ENCODE measurements around the gene GDF11. TPM values are rescaled to one million over a fixed set of nuclear protein-coding genes. Genes with fewer than 3 reads are reported as not detected.

The GDF11 gene
- total RNA-seq, 1 experiment from 2014 or later = 5.3 TPM

- Histone ChIP-seq H3K4me3 (replicated peaks in 1 of 2; ENCODE audit: low read depth in 1 of 2, low read length in 2 of 2) (no peak overlapping the region), H3K79me2 (ENCODE audit: insufficient read depth, low read length) (no peaks in the 10 kb centered on the region), H3K4me2 (ENCODE audit: low read length) (no peak overlapping the region), H3K36me3 (ENCODE audit: control insufficient read depth in 1 of 2, insufficient read depth in 2 of 2, low read length in 2 of 2) (no peaks in the 10 kb centered on the region), H2AFZ (ENCODE audit: low read depth, low read length, poor library complexity, severe bottlenecking) (no peak overlapping the region), H3K27me3 (ENCODE audit: insufficient read depth, low read length) (no peaks in the 10 kb centered on the region), H3K4me1 (ENCODE audit: control insufficient read depth in 1 of 2, insufficient read depth in 2 of 2, low read length in 2 of 2) (no peaks in the 10 kb centered on the region), H3K9me3 (ENCODE audit: control insufficient read depth in 1 of 2, insufficient read depth in 1 of 2, low read depth in 1 of 2, low read length in 2 of 2) (no peaks in the 10 kb centered on the region), H4K20me1 (ENCODE audit: insufficient read depth) (no peaks in the 10 kb centered on the region), H3K27ac (ENCODE audit: low read depth, low read length) (no peak overlapping the region), H3K9ac (ENCODE audit: low read length) (no peak overlapping the region), H3K9me2 (ENCODE audit: insufficient read depth) (no peaks in the 10 kb centered on the region)
- intact Hi-C loops (cut with micrococcal nuclease) = no loop called here
- ChIA-PET RAD21 (ENCODE audit: low non-redundant PET in 1 of 2, low total read pairs in 2 of 2, uncharacterized antibody in 2 of 2, unreplicated experiment in 2 of 2) (no interaction called here), CTCF (no interaction called here), POLR2A (no interaction called here)
- no TSS peak for BruUV-seq (replicated peaks)
- ATAC-seq (no peak), DNase-seq (ENCODE audit: low read depth, low spot score) (no peak)
- no peak for TF ChIP-seq ELF1 (IDR thresholded peaks at IDR 0.05; ENCODE audit: borderline replicate concordance, low read depth)
- TF ChIP-seq CEBPB (IDR thresholded peaks at IDR 0.05; ENCODE audit: low read depth) = no peak
- no peak for TF ChIP-seq EZH2 (IDR thresholded peaks at IDR 0.05)
- no peak for TF ChIP-seq CTCF (IDR thresholded peaks at IDR 0.05 in 2 of 3, conservative IDR thresholded peaks at IDR 0.05 in 1 of 3; ENCODE audit: borderline replicate concordance in 1 of 3, insufficient read depth in 1 of 3, low read depth in 2 of 3, low read length in 2 of 3)
These were observed 48.8 kb upstream of the GDF11 start for GRCh38 chr12:55694188-55694515.

- Histone ChIP-seq H3K27me3 (ENCODE audit: insufficient read depth, low read length) (no peaks in the 10 kb centered on the region), H3K4me1 (ENCODE audit: control insufficient read depth in 1 of 2, insufficient read depth in 2 of 2, low read length in 2 of 2) (no peaks in the 10 kb centered on the region), H3K79me2 (ENCODE audit: insufficient read depth, low read length) (no peaks in the 10 kb centered on the region), H3K4me2 (ENCODE audit: low read length) (no peak overlapping the region), H2AFZ (ENCODE audit: low read depth, low read length, poor library complexity, severe bottlenecking) (no peak overlapping the region), H3K9me2 (ENCODE audit: insufficient read depth) (no peaks in the 10 kb centered on the region), H4K20me1 (ENCODE audit: insufficient read depth) (no peaks in the 10 kb centered on the region), H3K9ac (ENCODE audit: low read length) (no peak overlapping the region), H3K4me3 (replicated peaks in 1 of 2; ENCODE audit: low read depth in 1 of 2, low read length in 2 of 2) (no peak overlapping the region), H3K9me3 (ENCODE audit: control insufficient read depth in 1 of 2, insufficient read depth in 1 of 2, low read depth in 1 of 2, low read length in 2 of 2) (no peaks in the 10 kb centered on the region), H3K36me3 (ENCODE audit: control insufficient read depth in 1 of 2, insufficient read depth in 2 of 2, low read length in 2 of 2) (no peaks in the 10 kb centered on the region), H3K27ac (ENCODE audit: low read depth, low read length) (no peak overlapping the region)
- ChIA-PET CTCF (no interaction called here), RAD21 (ENCODE audit: low non-redundant PET in 1 of 2, low total read pairs in 2 of 2, uncharacterized antibody in 2 of 2, unreplicated experiment in 2 of 2) (no interaction called here), POLR2A (no interaction called here)
- DNase-seq (ENCODE audit: low read depth, low spot score) (no peak), ATAC-seq (no peak)
- BruUV-seq (replicated peaks) = no TSS peak
- intact Hi-C loops (cut with micrococcal nuclease) = no loop called here
- TF ChIP-seq EZH2phosphoT487 (IDR thresholded peaks at IDR 0.05; ENCODE audit: borderline replicate concordance) = no peak
- TF ChIP-seq ZBTB33 (IDR thresholded peaks at IDR 0.05; ENCODE audit: extremely low read depth, insufficient replicate concordance, low read length) = no peak
- no peak for TF ChIP-seq SRF (IDR thresholded peaks at IDR 0.05; ENCODE audit: low read depth)
- TF ChIP-seq EGR1 (IDR thresholded peaks at IDR 0.05; ENCODE audit: low read depth) = no peak
- TF ChIP-seq MAX (IDR thresholded peaks at IDR 0.05) = no peak
- no peak for TF ChIP-seq EZH2 (IDR thresholded peaks at IDR 0.05)
- TF ChIP-seq REST (IDR thresholded peaks at IDR 0.05; ENCODE audit: low read depth) = no peak
- no peak for TF ChIP-seq CEBPB (IDR thresholded peaks at IDR 0.05; ENCODE audit: low read depth)
- no peak for TF ChIP-seq FOSL1 (IDR thresholded peaks at IDR 0.05; ENCODE audit: low read depth)
These were observed 48.3 kb upstream of the GDF11 start for GRCh38 chr12:55694651-55695050.
